ENCODE measurements around the gene EXD3. TPM values are rescaled to one million over a fixed set of nuclear protein-coding genes. Genes with fewer than 3 reads are reported as not detected.

EXD3 gene
- total and polyA plus RNA-seq, 2 of the 13 experiments (the other 11 are each of a cell fraction or from before 2014, with no cell fraction given) = 2.7 to 4.8 TPM

DNA sequence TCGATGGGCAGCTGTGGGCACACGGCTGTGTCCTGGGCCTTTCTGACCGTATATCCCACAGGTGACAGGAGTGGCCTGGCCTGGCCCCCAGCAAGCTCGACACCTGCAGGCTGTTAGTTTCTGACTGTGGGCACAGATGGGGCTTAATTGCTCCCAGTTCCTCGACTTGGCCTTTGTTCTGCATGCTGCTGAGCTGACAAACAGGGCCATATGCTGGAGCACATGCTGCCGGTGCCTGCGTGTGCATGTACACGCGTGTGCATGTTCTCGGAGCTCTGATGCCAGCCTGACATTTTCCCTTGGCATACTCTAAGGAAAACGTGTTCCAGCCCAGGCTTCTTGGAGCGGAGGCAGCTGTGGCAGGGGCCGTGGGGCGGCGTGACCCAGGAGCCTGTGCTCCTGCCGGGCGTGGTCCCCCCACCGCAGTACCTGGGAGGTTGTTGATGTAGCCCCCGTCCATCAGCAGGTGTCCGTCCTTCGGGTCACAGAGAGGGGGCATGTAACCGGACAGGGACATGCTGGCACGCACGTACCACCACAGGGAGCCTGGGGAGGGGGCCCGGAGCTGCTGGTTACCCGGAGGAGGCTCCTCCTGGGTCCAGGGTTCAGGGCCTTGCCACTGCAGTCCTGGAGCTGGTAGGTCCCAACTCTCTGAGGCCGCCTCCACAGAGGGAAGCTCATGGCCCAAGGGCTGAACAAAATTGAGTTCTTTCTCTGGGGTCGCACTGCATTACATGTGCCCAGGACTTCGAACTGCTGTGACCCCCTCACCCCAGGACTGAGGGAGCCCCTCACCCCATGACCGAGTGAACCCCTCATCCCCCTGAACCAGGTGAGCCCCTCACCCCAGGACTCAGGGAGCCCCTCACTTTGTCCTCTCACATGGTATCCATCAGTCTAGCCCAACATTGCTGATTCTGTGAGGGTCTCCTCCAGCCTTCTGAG, 40.3 kb upstream of the EXD3 start (continued):
- TF ChIP-seq, protein P1, sequence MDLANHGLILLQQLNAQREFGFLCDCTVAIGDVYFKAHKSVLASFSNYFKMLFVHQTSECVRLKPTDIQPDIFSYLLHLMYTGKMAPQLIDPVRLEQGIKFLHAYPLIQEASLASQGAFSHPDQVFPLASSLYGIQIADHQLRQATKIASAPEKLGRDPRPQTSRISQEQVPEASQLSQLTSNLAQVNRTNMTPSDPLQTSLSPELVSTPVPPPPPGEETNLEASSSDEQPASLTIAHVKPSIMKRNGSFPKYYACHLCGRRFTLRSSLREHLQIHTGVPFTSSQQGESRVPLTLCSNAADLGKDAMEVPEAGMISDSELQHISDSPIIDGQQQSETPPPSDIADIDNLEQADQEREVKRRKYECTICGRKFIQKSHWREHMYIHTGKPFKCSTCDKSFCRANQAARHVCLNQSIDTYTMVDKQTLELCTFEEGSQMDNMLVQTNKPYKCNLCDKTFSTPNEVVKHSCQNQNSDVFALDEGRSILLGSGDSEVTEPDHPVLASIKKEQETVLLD (CRISPR knock-in tag; IDR thresholded peaks at IDR 0.05; ENCODE audit: low read depth) = peak; percentile 36; the same call in 1 of the 2 replicates
- TF ChIP-seq ZNF850 (CRISPR knock-in tag; conservative IDR thresholded peaks at IDR 0.05) = peak; percentile 72; the same call in 1 of the 2 replicates
- peak; percentile 80 for TF ChIP-seq ESRRA (CRISPR knock-in tag; IDR thresholded peaks at IDR 0.05; ENCODE audit: low read depth)
- TF ChIP-seq, protein P2, sequence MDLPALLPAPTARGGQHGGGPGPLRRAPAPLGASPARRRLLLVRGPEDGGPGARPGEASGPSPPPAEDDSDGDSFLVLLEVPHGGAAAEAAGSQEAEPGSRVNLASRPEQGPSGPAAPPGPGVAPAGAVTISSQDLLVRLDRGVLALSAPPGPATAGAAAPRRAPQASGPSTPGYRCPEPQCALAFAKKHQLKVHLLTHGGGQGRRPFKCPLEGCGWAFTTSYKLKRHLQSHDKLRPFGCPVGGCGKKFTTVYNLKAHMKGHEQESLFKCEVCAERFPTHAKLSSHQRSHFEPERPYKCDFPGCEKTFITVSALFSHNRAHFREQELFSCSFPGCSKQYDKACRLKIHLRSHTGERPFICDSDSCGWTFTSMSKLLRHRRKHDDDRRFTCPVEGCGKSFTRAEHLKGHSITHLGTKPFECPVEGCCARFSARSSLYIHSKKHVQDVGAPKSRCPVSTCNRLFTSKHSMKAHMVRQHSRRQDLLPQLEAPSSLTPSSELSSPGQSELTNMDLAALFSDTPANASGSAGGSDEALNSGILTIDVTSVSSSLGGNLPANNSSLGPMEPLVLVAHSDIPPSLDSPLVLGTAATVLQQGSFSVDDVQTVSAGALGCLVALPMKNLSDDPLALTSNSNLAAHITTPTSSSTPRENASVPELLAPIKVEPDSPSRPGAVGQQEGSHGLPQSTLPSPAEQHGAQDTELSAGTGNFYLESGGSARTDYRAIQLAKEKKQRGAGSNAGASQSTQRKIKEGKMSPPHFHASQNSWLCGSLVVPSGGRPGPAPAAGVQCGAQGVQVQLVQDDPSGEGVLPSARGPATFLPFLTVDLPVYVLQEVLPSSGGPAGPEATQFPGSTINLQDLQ (CRISPR knock-in tag; IDR thresholded peaks at IDR 0.05) = no peak
- peak; percentile 98 for TF ChIP-seq MED1 (CRISPR knock-in tag; IDR thresholded peaks at IDR 0.05)
- TF ChIP-seq ZNF7 (CRISPR knock-in tag; IDR thresholded peaks at IDR 0.05) = no peak
- peak; percentile 61; the same call in 1 of the 2 replicates for TF ChIP-seq RARA (CRISPR knock-in tag; IDR thresholded peaks at IDR 0.05)
- TF ChIP-seq ZNF790 (CRISPR knock-in tag; IDR thresholded peaks at IDR 0.05; ENCODE audit: borderline replicate concordance) = peak; percentile 56
- no peak for TF ChIP-seq ZNF678 (CRISPR knock-in tag; IDR thresholded peaks at IDR 0.05)
- TF ChIP-seq, protein P3, sequence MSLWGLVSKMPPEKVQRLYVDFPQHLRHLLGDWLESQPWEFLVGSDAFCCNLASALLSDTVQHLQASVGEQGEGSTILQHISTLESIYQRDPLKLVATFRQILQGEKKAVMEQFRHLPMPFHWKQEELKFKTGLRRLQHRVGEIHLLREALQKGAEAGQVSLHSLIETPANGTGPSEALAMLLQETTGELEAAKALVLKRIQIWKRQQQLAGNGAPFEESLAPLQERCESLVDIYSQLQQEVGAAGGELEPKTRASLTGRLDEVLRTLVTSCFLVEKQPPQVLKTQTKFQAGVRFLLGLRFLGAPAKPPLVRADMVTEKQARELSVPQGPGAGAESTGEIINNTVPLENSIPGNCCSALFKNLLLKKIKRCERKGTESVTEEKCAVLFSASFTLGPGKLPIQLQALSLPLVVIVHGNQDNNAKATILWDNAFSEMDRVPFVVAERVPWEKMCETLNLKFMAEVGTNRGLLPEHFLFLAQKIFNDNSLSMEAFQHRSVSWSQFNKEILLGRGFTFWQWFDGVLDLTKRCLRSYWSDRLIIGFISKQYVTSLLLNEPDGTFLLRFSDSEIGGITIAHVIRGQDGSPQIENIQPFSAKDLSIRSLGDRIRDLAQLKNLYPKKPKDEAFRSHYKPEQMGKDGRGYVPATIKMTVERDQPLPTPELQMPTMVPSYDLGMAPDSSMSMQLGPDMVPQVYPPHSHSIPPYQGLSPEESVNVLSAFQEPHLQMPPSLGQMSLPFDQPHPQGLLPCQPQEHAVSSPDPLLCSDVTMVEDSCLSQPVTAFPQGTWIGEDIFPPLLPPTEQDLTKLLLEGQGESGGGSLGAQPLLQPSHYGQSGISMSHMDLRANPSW (CRISPR knock-in tag; IDR thresholded peaks at IDR 0.05; ENCODE audit: borderline replicate concordance) = peak; percentile 67; the same call in 1 of the 2 replicates
- TF ChIP-seq, protein P4, sequence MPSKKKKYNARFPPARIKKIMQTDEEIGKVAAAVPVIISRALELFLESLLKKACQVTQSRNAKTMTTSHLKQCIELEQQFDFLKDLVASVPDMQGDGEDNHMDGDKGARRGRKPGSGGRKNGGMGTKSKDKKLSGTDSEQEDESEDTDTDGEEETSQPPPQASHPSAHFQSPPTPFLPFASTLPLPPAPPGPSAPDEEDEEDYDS (CRISPR knock-in tag; IDR thresholded peaks at IDR 0.05) = peak; percentile 60; the same call in 1 of the 2 replicates
- 0 out of 2 replicates have a peak, but pooled peaks have one; percentile 19 for TF ChIP-seq ZNF446 (CRISPR knock-in tag; IDR thresholded peaks at IDR 0.05)
- 0 out of 2 replicates have a peak, but pooled peaks have one; percentile 25 for TF ChIP-seq ELF3 (CRISPR knock-in tag; IDR thresholded peaks at IDR 0.05)
- TF ChIP-seq IRX3 (CRISPR knock-in tag; IDR thresholded peaks at IDR 0.05; ENCODE audit: borderline replicate concordance, low read depth) = 0 out of 2 replicates have a peak, but pooled peaks have one; percentile 1
- TF ChIP-seq, protein P5, sequence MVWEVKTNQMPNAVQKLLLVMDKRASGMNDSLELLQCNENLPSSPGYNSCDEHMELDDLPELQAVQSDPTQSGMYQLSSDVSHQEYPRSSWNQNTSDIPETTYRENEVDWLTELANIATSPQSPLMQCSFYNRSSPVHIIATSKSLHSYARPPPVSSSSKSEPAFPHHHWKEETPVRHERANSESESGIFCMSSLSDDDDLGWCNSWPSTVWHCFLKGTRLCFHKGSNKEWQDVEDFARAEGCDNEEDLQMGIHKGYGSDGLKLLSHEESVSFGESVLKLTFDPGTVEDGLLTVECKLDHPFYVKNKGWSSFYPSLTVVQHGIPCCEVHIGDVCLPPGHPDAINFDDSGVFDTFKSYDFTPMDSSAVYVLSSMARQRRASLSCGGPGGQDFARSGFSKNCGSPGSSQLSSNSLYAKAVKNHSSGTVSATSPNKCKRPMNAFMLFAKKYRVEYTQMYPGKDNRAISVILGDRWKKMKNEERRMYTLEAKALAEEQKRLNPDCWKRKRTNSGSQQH (CRISPR knock-in tag; IDR thresholded peaks at IDR 0.05; ENCODE audit: low read depth) = 0 out of 2 replicates have a peak, but pooled peaks have one; percentile 61
- peak; percentile 75; the same call in 1 of the 2 replicates for TF ChIP-seq IRF2 (CRISPR knock-in tag; IDR thresholded peaks at IDR 0.05)
- no peak for TF ChIP-seq STAT5B (CRISPR knock-in tag; IDR thresholded peaks at IDR 0.05)
- no peak for TF ChIP-seq LCORL (IDR thresholded peaks at IDR 0.05)
- peak; percentile 90 for TF ChIP-seq LCORL (CRISPR knock-in tag; IDR thresholded peaks at IDR 0.05)
- peak; percentile 17 for TF ChIP-seq SMAD1 (CRISPR knock-in tag; IDR thresholded peaks at IDR 0.05; ENCODE audit: borderline replicate concordance, low read depth)
